Calu3 (cell line): Measurements from ENCODE around the gene SLC15A4. TPM values are rescaled to one million over a fixed set of nuclear protein-coding genes. Genes with fewer than 3 reads are reported as not detected.
"Not testable (repeated sequence)": the region's sequence is repeated elsewhere in the genome, so short reads cannot be mapped to it uniquely, and the experiment has no call there.

ENCODE experiments used
- BruUV-seq: library from RNA; stranded (reverse); fragments of 400-500 nt; replicated peaks from 2 replicates; lab custom pipeline; 2021; lab: Mats Ljungman, UMichigan
- CTCF ChIA-PET: fragments of 300-600 bp; sonication (Branson Sonifier 250); formaldehyde crosslinking; loops from one replicate; lab custom pipeline; 2022; ENCODE audit warnings: antibody characterized with exemption; lab: Charles Lee
- DNase-seq: peaks from one replicate; pipeline ENCODE4 v3.0.0; 2022
- H3K27ac Mint-ChIP-seq: one replicate; pipeline ENCODE4 v1.8.0; 2022; ENCODE audit warnings: mixed read lengths; ENCODE audit not compliant: unreplicated experiment
- H3K27me3 Mint-ChIP-seq: one replicate; pipeline ENCODE4 v1.8.0; 2022; ENCODE audit warnings: mixed read lengths; ENCODE audit not compliant: unreplicated experiment
- H3K36me3 Mint-ChIP-seq: one replicate; pipeline ENCODE4 v1.8.0; 2022; ENCODE audit warnings: mild to moderate bottlenecking, moderate library complexity, mixed read lengths; ENCODE audit not compliant: insufficient read depth, unreplicated experiment
- H3K4me1 Mint-ChIP-seq: one replicate; pipeline ENCODE4 v1.8.0; 2022; ENCODE audit warnings: mild to moderate bottlenecking, low read depth, mixed read lengths; ENCODE audit not compliant: unreplicated experiment
- H3K4me3 Mint-ChIP-seq: one replicate; pipeline ENCODE4 v1.8.0; 2022; ENCODE audit warnings: mild to moderate bottlenecking, low read depth, moderate library complexity, mixed read lengths; ENCODE audit not compliant: unreplicated experiment
- H3K9me3 Mint-ChIP-seq: one replicate; pipeline ENCODE4 v1.8.0; 2022; ENCODE audit warnings: low read depth, mixed read lengths; ENCODE audit not compliant: unreplicated experiment
- CTCF ChIP-seq: fragments of 200-600 bp; IDR thresholded peaks from one replicate; pipeline ENCODE4 v1.8.0; 2022; ENCODE audit warnings: antibody characterized with exemption; ENCODE audit not compliant: unreplicated experiment
- intact Hi-C: fragments of 100-400 bp; cut with micrococcal nuclease; formaldehyde crosslinking; loops from one replicate; pipeline ENCODE4 v1.10.0; 2022; ENCODE audit not compliant: unreplicated experiment
- total RNA-seq: library from RNA; stranded (reverse); gene quantifications from 2 replicates; pipeline ENCODE4 v1.2.3, GENCODE V29; 2022

The SLC15A4 gene
- total RNA-seq, 1 experiment from 2014 or later: 34.9 TPM

- Mint-ChIP-seq H3K4me1 (no peaks in the 10 kb centered on the region), H3K27me3 (no peaks in the 10 kb centered on the region), H3K4me3 (no peak overlapping the region), H3K36me3 (no peaks in the 10 kb centered on the region), H3K27ac (no peak overlapping the region), H3K9me3 (peaks cover 6% of the 10 kb centered on the region)
- no peak for TF ChIP-seq CTCF
- CTCF ChIA-PET: no interaction called here
- no peak for DNase-seq
- no TSS peak for BruUV-seq
- intact Hi-C loops: no loop called here
These were observed 19.8 kb upstream of the SLC15A4 start for GRCh38 chr12:128843538-128843937.

- TF ChIP-seq CTCF: no peak
- Mint-ChIP-seq H3K4me3 (no peak overlapping the region), H3K27me3 (no peaks in the 10 kb centered on the region), H3K27ac (no peak overlapping the region), H3K9me3 (peaks cover 6% of the 10 kb centered on the region), H3K36me3 (no peaks in the 10 kb centered on the region), H3K4me1 (no peaks in the 10 kb centered on the region)
- intact Hi-C loops: no loop called here
- BruUV-seq: no TSS peak
- CTCF ChIA-PET: no interaction called here
- DNase-seq: no peak
These were observed 18.8 kb upstream of the SLC15A4 start for GRCh38 chr12:128842579-128842978.

- no peak overlapping the region for H3K4me3 Mint-ChIP-seq
- no peak for TF ChIP-seq CTCF
- H3K27me3 Mint-ChIP-seq: no peaks in the 10 kb centered on the region
- DNase-seq: no peak
- H3K4me1 Mint-ChIP-seq: no peaks in the 10 kb centered on the region
- CTCF ChIA-PET: no interaction called here
- H3K9me3 Mint-ChIP-seq: peaks cover 10% of the 10 kb centered on the region
- no peak overlapping the region for H3K27ac Mint-ChIP-seq
- no peaks in the 10 kb centered on the region for H3K36me3 Mint-ChIP-seq
- intact Hi-C loops: no loop called here
- no TSS peak for BruUV-seq
These were observed 17.2 kb upstream of the SLC15A4 start for GRCh38 chr12:128840862-128841468.

- H3K4me3 Mint-ChIP-seq, H3K36me3 Mint-ChIP-seq, BruUV-seq, CTCF ChIA-PET, H3K9me3 Mint-ChIP-seq, H3K27ac Mint-ChIP-seq, intact Hi-C loops, H3K4me1 Mint-ChIP-seq, DNase-seq, H3K27me3 Mint-ChIP-seq: not testable (repeated sequence)
These were observed 16.1 kb upstream of the SLC15A4 start for GRCh38 chr12:128839885-128840284.

GRCh38 chr12:128833418-128833817 is 9.7 kb upstream of the SLC15A4 start:
- Mint-ChIP-seq H3K27ac (no peak overlapping the region), H3K4me1 (no peaks in the 10 kb centered on the region), H3K9me3 (peaks cover 4% of the 10 kb centered on the region), H3K4me3 (no peak overlapping the region), H3K27me3 (no peaks in the 10 kb centered on the region), H3K36me3 (peaks cover 5% of the 10 kb centered on the region)
- CTCF ChIA-PET: no interaction called here
- no peak for TF ChIP-seq CTCF
- no TSS peak for BruUV-seq
- DNase-seq: no peak
- intact Hi-C loops: no loop called here
